Vagina (tissue), 2 donors: ENCODE results near the gene KCNMB3.

Experiments used
- POLR2A ChIP-seq, 2 donors: fragments of 450-650 bp; IDR thresholded peaks; one replicate each; pipeline ENCODE4 v1.6.1; 2017; ENCODE audit warnings: antibody characterized with exemption in 2 of 2, mild to moderate bottlenecking in 2 of 2, moderate library complexity in 2 of 2
- TF ChIP-seq, protein P1 (sequence below), 3 experiments: fragments of 450-650 bp in 2 of 3; fragments of 200-600 bp in 1 of 3; sonication (generic) in 1 of 3; IDR thresholded peaks; one replicate each; pipeline ENCODE4 v1.5.1; 2017 to 2019; ENCODE audit warnings: antibody characterized with exemption in 3 of 3, mild to moderate bottlenecking in 2 of 3, moderate library complexity in 2 of 3

DNA sequence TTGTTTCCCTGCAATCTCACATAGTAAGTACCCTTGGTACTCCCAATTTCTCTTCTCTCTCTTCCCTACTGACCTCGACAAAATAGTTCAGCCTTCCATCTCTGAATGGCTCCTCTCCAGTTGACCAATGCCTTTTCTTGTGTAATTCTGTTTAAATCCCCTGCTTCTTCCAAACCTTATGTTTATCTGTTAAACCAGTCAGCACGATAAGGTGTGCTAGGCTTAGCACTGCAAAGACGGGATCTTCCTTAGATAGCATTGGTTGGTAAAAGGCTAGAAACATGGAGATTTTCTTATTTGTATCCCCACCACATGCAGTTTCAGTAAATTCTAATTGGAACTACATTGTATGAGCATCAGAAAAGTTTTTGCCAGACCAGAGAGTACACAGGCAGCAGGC is 25.8 kb upstream of the KCNMB3 start:
- TF ChIP-seq POLR2A (IDR thresholded peaks at IDR 0.05): no peak
- TF ChIP-seq, protein P1, sequence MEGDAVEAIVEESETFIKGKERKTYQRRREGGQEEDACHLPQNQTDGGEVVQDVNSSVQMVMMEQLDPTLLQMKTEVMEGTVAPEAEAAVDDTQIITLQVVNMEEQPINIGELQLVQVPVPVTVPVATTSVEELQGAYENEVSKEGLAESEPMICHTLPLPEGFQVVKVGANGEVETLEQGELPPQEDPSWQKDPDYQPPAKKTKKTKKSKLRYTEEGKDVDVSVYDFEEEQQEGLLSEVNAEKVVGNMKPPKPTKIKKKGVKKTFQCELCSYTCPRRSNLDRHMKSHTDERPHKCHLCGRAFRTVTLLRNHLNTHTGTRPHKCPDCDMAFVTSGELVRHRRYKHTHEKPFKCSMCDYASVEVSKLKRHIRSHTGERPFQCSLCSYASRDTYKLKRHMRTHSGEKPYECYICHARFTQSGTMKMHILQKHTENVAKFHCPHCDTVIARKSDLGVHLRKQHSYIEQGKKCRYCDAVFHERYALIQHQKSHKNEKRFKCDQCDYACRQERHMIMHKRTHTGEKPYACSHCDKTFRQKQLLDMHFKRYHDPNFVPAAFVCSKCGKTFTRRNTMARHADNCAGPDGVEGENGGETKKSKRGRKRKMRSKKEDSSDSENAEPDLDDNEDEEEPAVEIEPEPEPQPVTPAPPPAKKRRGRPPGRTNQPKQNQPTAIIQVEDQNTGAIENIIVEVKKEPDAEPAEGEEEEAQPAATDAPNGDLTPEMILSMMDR (IDR thresholded peaks at IDR 0.05): no peak
